ENCODE results near the gene C1orf159.
"Not testable (repeated sequence)": the region's sequence is repeated elsewhere in the genome, so short reads cannot be mapped to it uniquely, and the experiment has no call there.

The C1orf159 gene

DNA sequence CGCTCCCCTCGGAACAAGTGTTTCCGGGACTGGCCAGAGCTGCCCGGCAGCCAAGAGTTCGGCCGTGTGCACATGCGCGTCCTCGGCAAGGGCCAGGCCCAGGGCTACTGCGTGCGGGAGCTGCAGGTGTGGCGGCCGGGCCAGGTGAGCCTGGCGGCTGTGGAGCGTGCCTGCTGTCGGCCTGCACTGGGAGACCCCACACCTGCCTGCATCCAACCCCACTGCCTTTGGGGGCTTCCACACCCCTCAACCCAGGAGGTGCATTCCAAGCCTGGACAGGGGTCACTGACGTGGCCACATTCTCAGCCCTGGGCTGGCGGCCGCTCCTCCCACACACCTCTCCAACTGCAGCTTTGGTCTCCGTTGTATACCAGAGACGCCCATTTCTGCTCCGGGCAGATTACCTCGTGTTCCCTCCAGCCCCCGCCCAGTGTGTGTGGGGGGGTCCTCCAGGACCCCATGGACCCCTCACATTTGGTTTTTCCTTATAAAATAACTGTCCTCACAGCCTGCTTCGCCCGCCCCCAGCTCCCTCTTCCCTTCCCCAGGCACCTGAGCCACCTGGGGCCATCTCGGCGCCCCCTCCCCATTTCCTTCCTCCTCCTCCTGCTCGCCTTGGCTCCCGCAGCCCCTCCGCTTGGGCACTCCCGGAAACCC, 47.9 kb downstream of the C1orf159 start:
- no peak for DNase-seq (ENCODE audit: low spot score)
- FAIRE-seq: no peak

DNA sequence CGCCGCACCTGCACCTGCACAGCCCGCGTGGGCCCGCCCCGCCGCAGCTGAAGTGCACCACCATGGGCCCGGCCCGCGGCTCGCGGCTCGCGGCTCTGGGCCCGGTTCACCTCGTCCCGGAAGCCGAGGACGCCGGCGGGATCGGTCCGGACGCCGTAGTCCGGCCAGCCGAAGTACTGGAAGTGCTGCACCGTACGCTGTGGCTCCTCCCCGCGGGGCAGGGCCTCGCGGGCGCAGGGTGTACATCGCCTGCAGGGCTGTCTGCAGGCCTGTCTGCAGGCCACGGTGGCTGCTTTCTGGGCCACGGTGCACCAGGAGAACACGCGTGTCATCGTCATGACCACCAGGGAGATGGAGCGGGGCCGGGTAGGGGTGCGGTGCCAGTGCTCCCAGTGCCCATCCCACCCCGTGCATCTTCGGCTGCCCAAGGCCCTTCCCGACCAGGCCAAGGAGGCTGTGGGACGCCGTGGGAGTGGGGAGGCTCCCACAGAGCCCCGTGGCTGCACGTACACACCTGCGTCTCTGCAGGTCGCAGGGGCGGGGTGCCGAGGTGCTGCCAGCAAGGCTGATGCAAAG, 48.5 kb downstream of the C1orf159 start:
- DNase-seq (ENCODE audit: low spot score): no peak
- no peak for FAIRE-seq

DNA sequence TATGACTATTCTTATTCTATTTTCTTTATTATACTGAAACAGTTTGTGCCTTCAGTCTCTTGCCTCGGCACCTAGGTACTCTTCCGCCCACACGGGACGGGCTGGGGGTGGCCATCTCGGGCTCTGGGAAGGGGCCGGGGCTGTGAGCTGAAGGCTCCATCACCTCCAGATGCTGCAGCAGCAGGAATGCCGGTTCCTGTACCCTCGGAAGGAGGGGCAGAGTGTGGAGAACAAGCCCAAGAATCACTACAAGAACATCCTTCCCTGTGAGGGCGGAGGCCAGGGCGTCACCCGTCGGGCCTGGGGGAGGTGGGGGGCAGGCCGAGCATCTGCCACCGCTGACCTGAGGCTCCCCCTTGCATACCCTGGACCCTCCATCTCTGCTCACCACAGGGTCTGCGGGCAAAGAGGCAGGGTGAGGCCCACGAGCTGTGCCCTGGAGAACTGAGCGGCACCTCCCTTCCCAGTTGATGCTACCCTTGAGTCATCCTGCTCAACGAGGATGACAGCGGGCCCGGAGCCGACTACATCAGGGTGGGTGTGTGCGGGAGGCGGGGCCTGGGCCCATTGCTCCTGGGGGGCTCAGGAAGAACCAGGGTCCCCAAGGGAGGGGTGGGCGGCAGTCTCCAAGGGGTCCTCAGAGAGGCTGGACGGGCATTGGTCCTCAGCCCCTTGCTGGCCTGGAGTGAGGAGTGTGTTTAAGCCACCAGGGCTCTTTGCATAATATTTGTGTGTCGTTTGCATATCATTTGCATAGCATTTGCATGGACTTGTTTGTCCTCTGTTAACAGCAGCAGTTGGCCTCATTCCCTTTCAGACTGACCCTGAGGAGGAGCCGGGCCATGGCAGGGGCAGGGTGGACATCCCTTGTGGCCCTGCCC, 49.2 kb downstream of the C1orf159 start:
- FAIRE-seq (no peak), DNase-seq (ENCODE audit: low spot score) (no peak)

DNA sequence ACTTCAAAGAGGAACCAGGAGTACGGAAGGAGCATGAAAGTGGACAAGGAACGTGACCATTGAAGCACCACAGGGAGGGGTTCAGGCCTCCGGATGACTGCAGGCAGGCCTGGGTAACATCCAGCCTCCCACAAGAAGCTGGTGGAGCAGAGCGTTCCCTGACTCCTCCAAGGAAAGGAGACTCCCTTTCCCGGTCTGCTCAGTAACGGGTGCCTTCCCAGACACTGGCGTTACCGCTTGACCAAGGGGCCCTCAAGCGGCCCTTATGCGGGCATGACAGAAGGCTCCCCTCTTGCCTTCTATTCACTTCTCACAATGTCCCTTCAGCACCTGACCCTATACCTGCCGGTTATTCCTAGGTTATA, 50.0 kb downstream of the C1orf159 start:
- FAIRE-seq; DNase-seq (ENCODE audit: low spot score): not testable (repeated sequence)

DNA sequence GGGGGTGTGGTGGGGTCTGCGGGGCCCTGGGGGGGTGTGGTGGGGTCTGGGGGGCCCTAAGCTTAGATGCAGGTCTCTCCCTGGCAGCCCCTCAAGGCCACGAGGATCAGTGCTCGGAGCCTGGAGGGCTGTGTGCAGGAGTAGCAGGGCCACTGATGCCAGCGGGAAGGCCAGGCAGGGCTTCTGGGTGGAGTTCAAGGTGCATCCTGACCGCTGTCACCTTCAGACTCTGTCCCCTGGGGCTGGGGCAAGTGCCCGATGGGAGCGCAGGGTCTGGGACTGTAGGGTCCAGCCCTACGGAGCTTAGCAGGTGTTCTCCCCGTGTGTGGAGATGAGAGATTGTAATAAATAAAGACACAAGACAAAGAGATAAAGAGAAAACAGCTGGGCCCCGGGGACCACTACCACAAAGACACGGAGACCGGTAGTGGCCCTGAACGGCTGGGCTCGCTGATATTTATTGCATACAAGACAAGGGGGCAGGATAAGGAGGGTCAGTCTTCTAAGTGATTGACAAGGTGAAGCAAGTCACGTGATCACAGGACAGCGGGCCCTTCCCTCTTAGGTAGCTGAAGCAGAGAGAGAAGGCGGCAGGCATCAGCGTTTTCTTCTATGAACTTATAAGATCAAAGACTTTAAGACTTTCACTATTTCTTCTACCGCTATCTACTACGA, 50.5 kb downstream of the C1orf159 start:
- DNase-seq (ENCODE audit: low spot score) (no peak), FAIRE-seq (no peak)

DNA sequence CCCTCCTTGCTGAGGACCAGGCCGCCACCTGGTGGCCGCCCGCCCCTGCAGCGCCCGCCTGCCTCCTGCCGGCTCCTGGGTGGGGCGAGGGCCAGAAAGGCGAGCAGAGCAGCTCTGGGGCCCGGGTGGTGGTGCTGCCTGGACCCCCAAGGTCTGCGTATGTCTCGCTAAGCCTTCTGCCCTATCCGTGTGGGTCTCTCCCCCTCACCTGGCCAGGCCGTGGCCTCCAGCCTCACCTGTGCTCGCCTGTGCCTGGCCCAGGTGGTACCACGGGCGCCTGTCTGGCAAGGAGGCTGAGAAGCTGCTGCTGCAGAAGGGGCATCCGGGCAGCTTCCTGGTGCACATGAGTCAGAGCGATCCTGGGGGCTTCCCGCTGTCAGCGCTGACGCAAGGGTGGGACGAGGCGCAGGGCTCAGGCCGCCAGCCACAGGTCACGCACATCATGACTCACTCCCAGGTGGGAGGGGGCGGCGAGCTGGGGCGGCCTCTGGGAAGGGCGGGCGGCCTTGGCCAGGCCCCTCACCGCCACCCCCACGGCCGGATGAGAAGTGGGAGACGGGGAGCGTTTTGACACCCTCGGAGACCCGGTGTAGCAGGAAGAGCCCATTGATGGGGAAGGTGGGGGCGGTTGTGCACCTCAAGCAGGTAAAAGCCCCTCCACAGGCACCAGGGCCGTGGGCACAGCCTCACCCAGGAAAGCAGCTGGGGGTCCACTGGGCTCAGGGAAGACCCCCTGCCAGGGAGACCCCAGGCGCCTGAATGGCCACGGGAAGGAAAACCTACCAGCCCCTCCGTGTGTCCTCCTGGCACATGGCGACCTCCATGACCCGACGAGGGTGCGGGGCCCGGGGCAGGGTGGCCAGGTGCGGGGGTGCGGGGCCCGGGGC, 51.7 kb downstream of the C1orf159 start:
- peak; percentile 67 for FAIRE-seq

DNA sequence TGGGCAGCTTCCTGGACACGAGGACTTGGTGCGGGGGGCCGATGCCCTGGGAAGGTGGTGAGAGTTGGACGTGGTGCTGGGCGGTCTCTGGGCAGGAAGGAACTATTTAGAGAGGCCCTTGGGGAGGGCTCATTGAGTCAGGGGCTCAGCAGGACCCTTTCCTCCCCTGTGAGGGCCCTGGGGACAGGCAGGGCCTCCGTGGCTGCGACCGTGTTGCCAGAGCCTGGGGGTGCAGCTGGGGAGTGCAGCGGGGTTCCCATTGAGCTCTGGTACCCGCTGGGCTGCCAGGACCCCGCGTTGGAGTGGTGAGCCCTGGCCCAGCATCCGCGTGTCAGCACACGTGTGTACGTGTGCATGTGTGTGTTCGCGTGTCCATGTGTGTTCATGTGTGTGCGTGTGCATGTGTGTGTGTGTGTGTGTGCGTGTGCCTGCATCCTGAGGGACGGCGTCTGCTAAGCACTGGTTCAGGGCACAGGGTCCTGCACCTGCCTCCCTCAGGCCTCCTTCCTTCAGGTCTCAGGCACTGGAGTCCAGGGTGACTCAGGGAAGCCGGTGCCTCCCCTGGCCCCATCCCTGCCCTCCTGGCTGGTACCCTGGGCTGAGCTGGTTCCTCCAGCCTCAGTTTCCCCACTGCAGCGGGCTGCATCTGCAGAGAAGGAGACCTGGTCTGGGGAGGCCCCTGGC, 52.5 kb downstream of the C1orf159 start:
- DNase-seq (ENCODE audit: low spot score): no peak
- FAIRE-seq: no peak

More for the DNA sequence above, 51.7 kb downstream of the C1orf159 start:
- DNase-seq (ENCODE audit: low spot score): peak; percentile 95

DNA sequence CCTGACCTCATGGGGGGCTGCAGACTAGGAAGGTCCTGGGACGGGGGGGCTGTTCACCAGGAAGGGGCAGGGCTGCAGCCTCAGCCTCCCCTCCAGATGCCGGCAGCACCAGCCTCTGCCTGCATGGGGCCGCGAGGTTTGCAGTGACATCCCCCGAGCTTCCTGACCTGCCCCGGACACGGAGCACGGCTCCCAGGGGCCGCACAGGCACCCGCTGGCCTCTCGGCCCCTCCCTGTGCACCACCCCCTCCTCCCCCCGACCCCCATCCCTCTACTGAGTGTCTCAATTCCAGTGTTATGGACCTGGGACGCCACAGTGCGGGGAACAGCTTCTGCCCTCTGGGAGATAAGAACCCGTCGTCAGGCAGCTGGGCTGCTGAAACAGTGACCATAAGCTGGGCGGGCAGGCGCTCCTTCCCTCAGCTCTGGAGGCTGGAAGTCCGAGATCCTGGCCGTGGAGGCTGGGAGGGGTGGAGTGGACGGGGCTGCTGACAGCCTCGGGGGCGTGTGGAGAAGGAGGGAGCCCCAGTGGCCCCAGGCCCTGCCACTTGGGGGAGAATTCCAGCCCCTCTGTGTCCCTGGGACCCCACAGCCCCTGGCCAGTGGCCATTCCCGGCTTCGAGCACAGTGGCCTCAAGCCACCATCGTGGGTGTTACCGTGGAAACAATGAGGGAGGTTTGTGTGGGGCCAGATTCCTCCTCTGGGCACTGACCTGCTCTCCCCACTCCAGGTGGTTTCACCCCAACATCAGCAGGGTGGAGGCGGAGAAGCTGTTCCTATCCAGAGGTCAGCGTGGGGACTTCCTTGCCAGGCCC, 53.3 kb downstream of the C1orf159 start:
- FAIRE-seq: no peak

DNA sequence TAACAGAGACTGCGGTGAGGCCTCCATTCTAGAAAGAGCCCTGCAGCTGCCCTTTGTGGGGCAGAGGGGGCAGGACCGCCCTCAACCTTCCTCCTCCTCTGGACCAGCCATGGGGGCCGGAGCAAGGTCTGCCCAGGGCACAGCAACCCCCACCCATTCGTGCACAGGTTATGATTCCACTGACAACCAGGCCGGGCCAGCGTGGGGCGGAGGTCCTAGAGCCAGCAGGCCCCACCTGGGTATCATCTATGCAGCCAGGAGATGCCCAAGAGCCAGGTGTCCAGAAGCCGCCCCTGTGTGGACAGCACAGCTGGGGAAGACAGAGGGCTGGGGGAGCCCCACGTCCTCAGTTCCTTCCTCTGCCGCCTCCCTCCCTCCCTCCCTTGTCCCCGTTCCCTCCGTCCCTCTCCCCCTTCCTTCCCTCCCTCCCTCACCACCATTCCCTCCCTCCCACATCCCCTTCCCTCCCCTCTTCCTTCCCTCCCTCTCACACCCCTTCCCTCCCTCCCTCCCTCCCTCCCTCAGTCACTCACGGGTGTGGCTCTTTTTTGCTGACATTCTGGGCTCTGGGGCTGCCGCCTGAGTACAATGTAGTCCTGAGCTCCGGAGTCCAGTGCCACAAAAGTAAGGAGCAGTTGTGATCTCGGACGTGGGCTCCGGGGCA, 54.1 kb downstream of the C1orf159 start:
- no peak for FAIRE-seq
- DNase-seq (ENCODE audit: low spot score): no peak

More for the DNA sequence above, 53.3 kb downstream of the C1orf159 start:
- no peak for DNase-seq (ENCODE audit: low spot score)

DNA sequence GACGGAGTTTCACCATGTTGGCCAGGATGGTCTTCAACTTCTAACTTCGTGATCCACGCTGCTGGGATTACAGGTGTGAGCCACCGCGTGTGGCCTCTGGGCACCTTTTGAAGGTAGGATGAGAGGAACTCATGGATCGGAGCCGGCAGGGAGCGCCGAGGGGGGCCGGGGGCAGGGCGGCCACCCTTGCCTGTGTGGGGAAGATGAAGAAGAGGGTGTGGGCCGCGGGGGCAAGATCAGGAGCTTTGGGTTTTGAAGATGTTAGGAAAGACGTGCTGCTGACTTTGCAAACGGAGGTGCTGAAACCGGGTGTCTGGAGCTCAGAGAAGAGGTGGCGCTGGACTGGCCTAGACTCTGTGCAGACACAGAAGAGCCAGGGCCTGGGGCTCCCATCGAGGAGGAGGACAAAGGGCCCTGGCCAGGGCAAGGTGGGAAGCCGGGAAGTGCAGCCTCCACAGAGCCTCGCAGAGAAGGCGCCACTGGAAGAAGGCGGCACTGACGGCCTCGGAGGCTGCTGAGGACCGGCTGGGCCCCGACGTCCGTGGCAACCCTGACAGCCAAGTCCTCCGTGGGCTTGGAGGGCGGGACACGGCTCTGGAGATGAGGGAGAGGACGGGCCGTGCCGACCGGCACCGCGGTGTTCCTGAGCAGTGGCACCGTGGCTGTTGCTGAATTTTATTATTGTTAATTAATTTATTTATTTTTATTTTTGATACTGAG, 55.4 kb downstream of the C1orf159 start:
- no peak for DNase-seq (ENCODE audit: low spot score)
- no peak for FAIRE-seq

DNA sequence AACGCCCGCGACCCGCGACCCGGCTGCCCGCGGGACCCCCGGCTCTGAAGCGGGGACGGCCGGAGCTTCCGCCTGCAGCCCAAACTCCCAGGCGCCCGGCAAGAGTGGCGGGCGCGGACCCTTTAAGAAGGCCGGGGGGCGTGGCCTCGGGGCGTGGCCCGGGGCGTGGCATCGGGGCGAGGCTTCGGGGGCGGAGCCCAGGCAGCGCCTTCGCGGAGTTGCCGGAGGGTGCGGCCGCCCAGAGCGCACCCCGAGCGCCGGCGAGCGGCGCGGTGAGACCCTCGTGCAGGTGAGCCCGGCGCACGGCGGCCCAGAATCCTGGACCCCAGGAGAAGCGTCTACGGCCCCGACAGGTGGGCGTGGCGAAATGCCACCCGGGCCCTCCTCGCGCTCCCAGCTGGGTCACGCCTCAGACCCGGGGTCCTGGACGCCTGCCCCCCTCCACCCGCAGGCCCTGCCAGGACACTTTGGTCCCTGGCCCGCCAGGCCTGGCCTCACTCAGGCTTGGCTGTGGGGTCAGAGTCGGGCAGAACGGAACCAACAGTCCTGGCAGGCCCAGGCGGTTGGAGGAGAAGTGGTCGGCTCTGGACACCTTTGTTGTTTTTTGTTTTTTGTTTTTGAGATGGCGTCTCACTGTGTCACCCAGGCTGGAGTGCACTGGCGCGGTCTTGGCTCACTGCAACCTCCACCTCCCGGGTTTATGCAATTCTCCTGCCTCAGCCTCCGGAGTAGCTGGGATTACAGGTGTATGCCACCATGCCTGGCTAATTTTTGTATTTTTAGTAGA, 56.2 kb downstream of the C1orf159 start:
- DNase-seq (ENCODE audit: low spot score): peak; percentile 43
- FAIRE-seq: no peak

DNA sequence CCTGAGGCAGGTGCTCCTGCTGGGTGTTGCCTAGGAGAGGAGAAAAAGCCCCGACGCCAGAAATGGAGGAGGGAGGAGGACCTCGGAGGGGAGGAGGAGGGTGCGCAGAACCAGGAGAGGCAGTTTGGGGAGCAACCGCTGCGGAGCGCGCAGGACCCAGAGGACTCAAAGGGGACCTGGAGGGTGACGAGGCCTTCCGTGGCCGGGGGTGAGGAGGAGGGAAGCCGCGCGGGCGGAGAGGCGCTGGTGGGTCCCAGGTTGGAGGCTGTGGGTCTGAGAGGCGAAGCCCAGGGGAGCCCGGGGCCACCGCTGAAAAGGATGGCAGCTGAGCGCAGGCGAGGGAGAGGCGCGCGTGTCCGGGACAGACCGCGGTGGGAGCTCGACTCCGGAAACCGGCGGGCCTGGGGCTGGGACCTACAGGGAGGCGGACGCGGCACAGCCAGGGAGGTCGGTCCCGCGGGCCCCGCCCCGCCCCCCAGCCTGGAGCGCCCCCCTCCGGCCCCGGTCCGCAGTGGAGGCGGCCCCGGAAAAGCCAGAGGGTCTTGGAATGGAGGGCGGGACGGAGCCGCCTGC, 56.9 kb downstream of the C1orf159 start:
- DNase-seq (ENCODE audit: low spot score) (peak; percentile 9), FAIRE-seq (no peak)

DNA sequence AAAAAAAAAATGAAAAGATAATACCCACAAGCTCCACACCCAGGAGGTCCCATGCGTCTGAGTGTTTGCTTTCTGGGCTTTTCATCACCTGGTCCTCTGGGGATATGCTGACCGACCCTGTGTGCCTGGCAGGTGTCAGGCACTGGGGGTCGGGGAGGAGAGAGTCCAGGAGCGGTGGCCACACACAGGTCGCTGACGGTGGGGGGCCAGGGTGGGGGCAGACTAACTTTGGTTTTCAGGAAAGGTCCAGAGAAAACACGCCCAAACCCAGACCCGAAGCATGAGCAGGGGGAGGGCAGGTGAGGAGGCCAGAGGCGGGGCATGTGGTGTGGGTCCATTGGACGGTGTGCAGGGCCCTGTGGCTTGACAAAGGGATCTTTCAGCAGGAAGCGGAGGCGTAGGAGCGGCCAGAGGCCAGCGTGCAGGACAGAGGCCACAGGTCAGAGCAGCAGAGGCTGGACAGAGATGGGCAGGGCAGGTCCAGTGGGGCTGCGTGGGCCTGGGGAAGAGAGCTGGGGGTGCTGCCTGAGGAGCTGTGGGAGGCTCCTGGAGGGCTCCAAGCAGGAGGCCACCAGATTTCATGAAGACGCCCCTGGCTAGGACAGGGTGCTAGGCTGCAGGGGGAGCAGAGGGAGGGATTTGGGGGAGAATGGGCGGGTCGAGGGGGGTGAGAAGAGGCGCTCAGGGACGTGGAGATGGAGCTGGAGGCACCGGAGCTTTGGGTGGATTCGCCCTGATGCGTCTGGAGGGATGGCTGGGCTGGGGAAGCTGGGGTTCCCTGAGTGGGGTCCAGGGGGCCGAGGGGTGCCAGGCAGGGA, 57.6 kb downstream of the C1orf159 start:
- FAIRE-seq (no peak), DNase-seq (ENCODE audit: low spot score) (peak; percentile 20)

DNA sequence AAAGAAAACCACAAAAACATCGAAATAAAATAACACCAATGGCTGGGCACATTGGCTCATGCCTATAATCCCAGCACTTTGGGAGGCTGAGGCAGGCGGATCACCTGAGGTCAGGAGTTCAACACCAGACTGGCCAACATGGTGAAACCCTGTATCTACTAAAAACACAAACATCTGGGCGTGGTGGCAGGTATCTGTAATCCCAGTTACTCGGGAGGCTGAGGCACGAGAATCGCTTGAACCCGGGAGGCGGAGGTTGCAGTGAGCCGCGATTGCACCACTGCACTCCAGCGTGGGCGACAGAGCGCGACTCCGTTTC, 58.2 kb downstream of the C1orf159 start:
- not testable (repeated sequence) for DNase-seq (ENCODE audit: low spot score); FAIRE-seq

DNA sequence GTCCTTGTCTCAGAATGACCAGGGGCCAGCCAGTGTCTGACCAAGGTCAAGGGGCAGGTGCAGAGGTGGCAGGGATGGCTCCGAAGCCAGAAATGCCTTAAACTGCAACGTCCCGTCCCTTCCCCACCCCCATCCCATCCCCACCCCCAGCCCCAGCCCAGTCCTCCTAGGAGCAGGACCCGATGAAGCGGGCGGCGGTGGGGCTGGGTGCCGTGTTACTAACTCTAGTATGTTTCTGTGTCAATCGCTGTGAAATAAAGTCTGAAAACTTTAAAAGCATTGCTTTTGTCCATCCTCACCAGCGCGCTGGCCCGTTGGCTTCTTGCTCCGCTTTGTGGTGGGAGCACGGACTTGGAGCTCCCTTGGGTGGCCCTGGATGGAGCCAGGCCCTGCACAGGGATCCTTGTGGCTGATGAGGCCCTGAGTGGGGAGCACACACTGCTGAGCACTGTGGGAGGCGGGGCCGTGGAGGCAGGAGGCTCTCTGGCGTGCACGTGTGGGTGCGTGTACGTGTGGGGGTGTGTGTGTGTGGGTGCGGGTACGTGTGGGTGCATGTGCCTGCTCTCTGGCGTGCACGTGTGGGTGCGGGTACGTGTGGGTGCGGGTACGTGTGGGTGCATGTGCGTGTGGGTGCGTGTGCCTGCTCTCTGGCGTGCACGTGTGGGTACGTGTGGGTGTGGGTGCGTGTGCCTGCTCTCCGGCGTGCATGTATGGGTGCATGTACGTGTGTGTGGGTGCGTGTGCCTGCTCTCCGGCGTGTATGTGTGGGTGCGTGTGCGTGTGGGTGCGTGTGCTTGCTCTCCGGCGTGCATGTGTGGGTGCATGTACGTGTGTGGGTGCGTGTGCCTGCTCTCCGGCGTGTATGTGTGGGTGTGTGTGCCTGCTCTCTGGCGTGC, 59.8 kb downstream of the C1orf159 start:
- DNase-seq (ENCODE audit: low spot score): no peak
- FAIRE-seq: no peak

Measured in RCC 7860 (cell line).